Measurements from ENCODE around the gene CC2D1A. TPM values are rescaled to one million over a fixed set of nuclear protein-coding genes. Genes with fewer than 3 reads are reported as not detected.
A peak's percentile ranks its signal among the peaks of the same experiment; 100 is the strongest.

The CC2D1A gene
- total RNA-seq, 2 donors from 2014 or later = 35.5 to 52.1 TPM

DNA sequence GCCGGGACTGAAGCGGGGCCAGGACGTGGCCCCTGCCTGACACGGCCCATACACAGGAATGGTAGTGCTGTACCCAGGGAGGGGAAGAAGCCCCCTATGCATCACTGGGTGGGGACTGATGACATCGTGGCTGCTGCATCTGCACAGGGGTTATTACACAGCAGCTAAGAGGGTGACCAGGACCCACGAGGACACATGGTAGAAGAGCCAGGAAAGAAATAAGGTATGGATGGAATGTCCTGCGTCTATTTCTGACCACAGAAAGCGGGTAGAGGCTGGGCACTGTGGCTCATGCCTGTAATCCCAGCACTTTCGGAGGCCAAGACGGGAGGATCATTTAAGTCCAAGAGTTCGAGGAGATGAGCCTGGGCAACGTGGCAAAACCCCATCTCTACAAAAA lies 70.4 kb downstream of the CC2D1A start:
- intact Hi-C loops (cut with DNase I) = no loop called here
- no peak for ATAC-seq
- Histone ChIP-seq H3K27ac (no peak overlapping the region), H3K9me3 (no peaks in the 10 kb centered on the region), H3K4me1 (no peaks in the 10 kb centered on the region), H3K27me3 (no peaks in the 10 kb centered on the region), H3K36me3 (replicated peaks in 1 of 2; ENCODE audit: insufficient read depth in 1 of 2, low read depth in 2 of 2) (peaks cover 0 to 4% of the 10 kb centered on the region in 2 donors), H3K4me3 (no peak overlapping the region)
- TF ChIP-seq CTCF (IDR thresholded peaks at IDR 0.05) (no peak), POLR2A (IDR thresholded peaks at IDR 0.05) (no peak)
- WGBS, 2 donors = 91% methylated on average over 12 of the region's 12 CpGs
- no peak for DNase-seq

DNA sequence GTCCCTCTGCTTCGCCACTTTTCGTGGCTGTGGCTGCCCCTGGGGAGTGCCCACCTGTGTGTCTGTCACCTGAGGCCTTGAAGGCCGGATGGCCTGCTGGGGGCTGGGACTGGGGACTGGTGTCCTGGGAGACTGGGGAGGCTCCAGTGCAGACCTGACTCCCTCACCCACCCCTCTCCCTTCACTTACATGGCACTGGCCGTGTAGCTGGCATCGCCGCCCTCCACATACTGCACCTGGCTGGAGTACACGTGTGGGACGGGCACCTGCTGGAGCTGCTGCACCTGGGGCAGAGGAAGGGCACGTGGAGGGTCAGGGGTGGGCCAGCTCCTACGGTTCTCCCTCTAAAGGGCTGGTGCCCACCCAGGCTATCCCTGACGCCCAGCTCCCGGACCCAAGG lies 71.8 kb downstream of the CC2D1A start:
- Histone ChIP-seq H3K36me3 (replicated peaks in 1 of 2; ENCODE audit: insufficient read depth in 1 of 2, low read depth in 2 of 2) (peaks cover 0 to 2% of the 10 kb centered on the region in 2 donors), H3K9me3 (no peaks in the 10 kb centered on the region), H3K4me3 (no peak overlapping the region), H3K27ac (peak overlapping the region in 2 of 4 donors; percentile 6 to 31), H3K4me1 (no peaks in the 10 kb centered on the region), H3K27me3 (no peaks in the 10 kb centered on the region)
- ATAC-seq (no peak), DNase-seq (no peak)
- intact Hi-C loops (cut with DNase I) = no loop called here
- no peak for TF ChIP-seq CTCF (IDR thresholded peaks at IDR 0.05)
- TF ChIP-seq POLR2A (IDR thresholded peaks at IDR 0.05) = no peak
- 90 to 91% methylated on average over 7 to 11 of the region's 12 CpGs for WGBS, 2 donors

DNA sequence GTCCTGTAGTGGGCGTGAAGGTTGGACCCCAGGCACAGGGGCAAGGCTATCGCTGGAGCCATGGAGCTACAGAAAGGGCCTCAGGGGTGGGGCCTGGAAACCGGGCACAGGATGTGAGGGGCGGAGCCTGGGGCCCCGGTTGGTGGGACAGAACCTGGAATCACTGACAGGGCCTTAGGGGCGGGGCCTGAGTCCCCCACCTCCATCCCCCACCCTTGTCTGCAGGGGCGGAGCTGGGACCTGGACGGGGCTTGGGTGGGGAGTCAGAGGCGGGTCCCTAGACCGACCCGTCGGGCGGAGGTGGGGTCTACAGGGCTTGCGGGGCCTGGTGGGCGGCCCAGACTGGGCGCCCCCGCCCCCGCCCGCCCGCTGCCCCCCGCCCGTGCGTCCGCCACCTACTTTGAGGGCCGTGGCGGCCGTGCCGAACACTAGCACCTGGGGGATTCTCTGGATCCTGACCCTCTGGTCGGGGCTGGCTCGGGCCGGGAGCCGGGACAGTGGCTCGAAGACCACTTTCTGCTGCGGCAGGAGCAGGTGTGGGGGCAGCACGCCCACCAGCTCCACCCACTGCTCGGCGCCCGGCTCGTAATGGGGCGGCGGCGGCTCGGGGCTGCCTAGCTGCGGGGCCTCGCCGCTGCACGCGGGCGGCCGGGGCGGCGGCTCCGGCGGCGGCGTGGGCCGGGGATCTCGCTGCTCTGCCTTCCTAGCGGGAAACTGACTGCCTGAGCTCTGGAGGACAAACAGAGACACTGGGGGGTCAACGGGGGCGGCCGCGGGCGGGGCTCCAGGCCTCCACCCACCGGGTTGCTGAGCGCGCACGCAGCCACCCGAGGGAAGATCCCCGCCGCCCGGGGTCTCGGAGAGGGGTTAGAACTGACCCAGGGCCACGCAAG lies 72.6 kb downstream of the CC2D1A start:
- intact Hi-C loops (cut with DNase I) = no loop called here
- H3K4me1 ChIP-seq = no peaks in the 10 kb centered on the region
- 58 to 76% methylated on average over 21 to 59 of the region's 74 CpGs for WGBS, 2 donors
- ATAC-seq = peak; percentile 40
- H3K36me3 ChIP-seq (replicated peaks in 1 of 2; ENCODE audit: insufficient read depth in 1 of 2, low read depth in 2 of 2) = no peaks in the 10 kb centered on the region
- H3K4me3 ChIP-seq = no peak overlapping the region
- H3K27ac ChIP-seq = peak overlapping the region in 2 of 4 donors; percentile 6 to 31
- TF ChIP-seq CTCF (IDR thresholded peaks at IDR 0.05) (no peak), POLR2A (IDR thresholded peaks at IDR 0.05) (no peak)
- H3K9me3 ChIP-seq = no peaks in the 10 kb centered on the region
- peak; percentile 39 to 76 (median 62) for DNase-seq
- H3K27me3 ChIP-seq = no peaks in the 10 kb centered on the region

DNA sequence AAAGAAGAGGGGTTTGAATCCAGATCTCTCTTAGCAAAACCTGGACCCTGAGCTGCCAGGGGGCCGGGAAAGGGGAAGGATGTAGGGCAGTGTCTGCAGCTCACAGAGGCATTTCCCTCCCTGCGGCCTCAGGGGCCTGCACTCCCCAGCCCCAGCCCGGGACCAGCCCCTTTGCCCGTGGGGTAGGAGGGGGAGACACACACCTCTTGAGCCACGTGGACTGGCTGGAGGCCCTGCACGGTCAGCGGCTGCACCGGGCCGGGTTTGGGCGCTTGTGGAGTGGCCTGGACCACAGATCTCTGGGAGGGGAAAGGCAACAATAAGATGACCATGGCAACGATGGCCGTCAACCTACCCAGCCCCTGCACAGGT lies 73.2 kb downstream of the CC2D1A start:
- TF ChIP-seq POLR2A (IDR thresholded peaks at IDR 0.05) (no peak), CTCF (IDR thresholded peaks at IDR 0.05) (no peak)
- no peak overlapping the region for H3K4me3 ChIP-seq
- ATAC-seq (no peak), DNase-seq (no peak)
- no peaks in the 10 kb centered on the region for H3K36me3 ChIP-seq (replicated peaks in 1 of 2; ENCODE audit: insufficient read depth in 1 of 2, low read depth in 2 of 2)
- 41 to 81% methylated on average over 3 to 12 of the region's 12 CpGs for WGBS, 2 donors
- no peaks in the 10 kb centered on the region for H3K9me3 ChIP-seq
- no peak overlapping the region for H3K27ac ChIP-seq
- intact Hi-C loops (cut with DNase I) = no loop called here
- H3K4me1 ChIP-seq = no peaks in the 10 kb centered on the region
- H3K27me3 ChIP-seq = no peaks in the 10 kb centered on the region

- WGBS, 2 donors = 73 to 96% methylated on average over 5 to 12 of the region's 12 CpGs
- Histone ChIP-seq H3K4me3 (no peak overlapping the region), H3K9me3 (no peaks in the 10 kb centered on the region), H3K27ac (no peak overlapping the region), H3K4me1 (no peaks in the 10 kb centered on the region), H3K27me3 (no peaks in the 10 kb centered on the region), H3K36me3 (replicated peaks in 1 of 2; ENCODE audit: insufficient read depth in 1 of 2, low read depth in 2 of 2) (no peaks in the 10 kb centered on the region)
- TF ChIP-seq CTCF (IDR thresholded peaks at IDR 0.05) = no peak
- no peak for TF ChIP-seq POLR2A (IDR thresholded peaks at IDR 0.05)
- DNase-seq = no peak
- intact Hi-C loops (cut with DNase I) = no loop called here
- ATAC-seq = no peak
These were observed 73.7 kb downstream of the CC2D1A start for GRCh38 chr19:13979686-13980085.

Data from body of pancreas (tissue), 4 donors.